ENCODE results near the gene NTRK3. TPM values are rescaled to one million over a fixed set of nuclear protein-coding genes. Genes with fewer than 3 reads are reported as not detected.

NTRK3 gene
- total RNA-seq, 4 donors from 2014 or later = 5.3 to 11.7 (median 6.3) TPM

DNA sequence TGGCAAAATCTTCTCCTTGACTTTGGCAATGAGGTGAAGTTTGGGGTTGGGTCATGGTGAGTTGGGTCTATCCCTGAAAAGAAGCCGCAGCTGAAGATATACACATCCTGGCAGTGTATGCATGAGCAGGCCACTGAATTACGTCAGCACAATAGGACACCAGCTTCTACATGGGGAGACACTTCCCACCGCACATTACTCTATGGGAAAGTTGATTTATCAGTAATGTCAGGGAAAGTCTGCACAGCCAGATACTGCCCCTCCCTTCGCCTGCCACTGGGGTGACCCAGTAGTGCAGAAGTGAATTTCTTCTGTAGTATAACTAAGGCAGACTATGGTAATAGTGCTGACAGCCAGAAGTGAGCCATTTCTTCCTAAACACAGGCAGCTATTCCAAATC is 245.0 kb downstream of the NTRK3 start:
- no peak overlapping the region for H3K4me3 ChIP-seq
- TF ChIP-seq POLR2AphosphoS5 (IDR thresholded peaks at IDR 0.05) = no peak
- no peak for TF ChIP-seq EP300 (IDR thresholded peaks at IDR 0.05)
- TF ChIP-seq, protein P1, sequence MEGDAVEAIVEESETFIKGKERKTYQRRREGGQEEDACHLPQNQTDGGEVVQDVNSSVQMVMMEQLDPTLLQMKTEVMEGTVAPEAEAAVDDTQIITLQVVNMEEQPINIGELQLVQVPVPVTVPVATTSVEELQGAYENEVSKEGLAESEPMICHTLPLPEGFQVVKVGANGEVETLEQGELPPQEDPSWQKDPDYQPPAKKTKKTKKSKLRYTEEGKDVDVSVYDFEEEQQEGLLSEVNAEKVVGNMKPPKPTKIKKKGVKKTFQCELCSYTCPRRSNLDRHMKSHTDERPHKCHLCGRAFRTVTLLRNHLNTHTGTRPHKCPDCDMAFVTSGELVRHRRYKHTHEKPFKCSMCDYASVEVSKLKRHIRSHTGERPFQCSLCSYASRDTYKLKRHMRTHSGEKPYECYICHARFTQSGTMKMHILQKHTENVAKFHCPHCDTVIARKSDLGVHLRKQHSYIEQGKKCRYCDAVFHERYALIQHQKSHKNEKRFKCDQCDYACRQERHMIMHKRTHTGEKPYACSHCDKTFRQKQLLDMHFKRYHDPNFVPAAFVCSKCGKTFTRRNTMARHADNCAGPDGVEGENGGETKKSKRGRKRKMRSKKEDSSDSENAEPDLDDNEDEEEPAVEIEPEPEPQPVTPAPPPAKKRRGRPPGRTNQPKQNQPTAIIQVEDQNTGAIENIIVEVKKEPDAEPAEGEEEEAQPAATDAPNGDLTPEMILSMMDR (IDR thresholded peaks at IDR 0.05) = no peak
- TF ChIP-seq POLR2A (IDR thresholded peaks at IDR 0.05) = no peak
- DNase-seq (ENCODE audit: low spot score in 2 of 2) = no peak
- 97% methylated on average over 4 of the region's 4 CpGs for WGBS
- peaks cover 6% of the 10 kb centered on the region for H3K4me1 ChIP-seq
- H3K27ac ChIP-seq = no peak overlapping the region
- H3K36me3 ChIP-seq = no peaks in the 10 kb centered on the region
- no peaks in the 10 kb centered on the region for H3K9me3 ChIP-seq
- H3K27me3 ChIP-seq = no peaks in the 10 kb centered on the region

DNA sequence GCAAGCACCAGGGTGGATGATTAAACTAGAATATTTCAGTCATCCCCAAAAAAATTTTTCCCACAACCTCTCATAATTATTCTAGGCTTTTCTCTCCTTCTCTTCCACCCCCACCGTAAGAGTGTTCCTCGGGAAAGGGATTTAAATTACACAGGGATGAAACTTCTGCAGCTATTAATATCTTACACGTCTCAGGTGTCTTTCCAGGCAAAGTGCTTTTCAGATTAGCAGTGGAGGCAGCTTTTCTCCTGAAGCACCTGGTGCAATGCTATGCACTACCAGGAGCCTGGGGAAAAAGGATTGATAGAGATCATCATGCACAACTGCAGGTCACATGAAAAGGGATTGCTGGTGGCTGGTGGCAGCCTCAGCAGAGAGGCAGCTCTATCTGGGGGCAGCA is 250.4 kb downstream of the NTRK3 start:
- H3K36me3 ChIP-seq = no peaks in the 10 kb centered on the region
- no peak for DNase-seq (ENCODE audit: low spot score in 2 of 2)
- H3K27me3 ChIP-seq = no peaks in the 10 kb centered on the region
- no peak overlapping the region for H3K4me3 ChIP-seq
- WGBS = 70% methylated on average over 3 of the region's 3 CpGs
- TF ChIP-seq POLR2A (IDR thresholded peaks at IDR 0.05) = no peak
- TF ChIP-seq, protein P1 (IDR thresholded peaks at IDR 0.05) = no peak
- no peak for TF ChIP-seq EP300 (IDR thresholded peaks at IDR 0.05)
- no peak for TF ChIP-seq POLR2AphosphoS5 (IDR thresholded peaks at IDR 0.05)
- H3K9me3 ChIP-seq = no peaks in the 10 kb centered on the region
- peaks cover 3% of the 10 kb centered on the region for H3K4me1 ChIP-seq
- H3K27ac ChIP-seq = no peak overlapping the region

DNA sequence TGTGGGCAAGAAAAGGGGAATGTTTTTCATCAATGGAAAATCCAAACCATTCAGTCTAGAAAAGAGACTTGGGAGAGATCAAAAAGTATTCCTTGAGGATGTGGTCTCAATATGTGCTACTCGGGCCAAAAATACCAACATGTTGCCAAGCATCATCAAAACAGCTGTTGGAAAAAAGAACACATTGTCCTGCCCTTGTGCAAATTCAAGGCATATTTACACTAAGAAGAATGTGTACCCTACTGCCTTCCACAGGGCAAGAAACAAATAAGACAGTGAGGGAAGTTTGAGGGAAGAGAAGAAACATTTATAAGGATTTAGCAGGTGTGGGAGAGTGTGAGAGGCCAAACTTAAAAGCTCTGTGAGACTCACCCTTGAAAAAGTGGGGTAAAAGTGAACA is 252.1 kb downstream of the NTRK3 start:
- no peaks in the 10 kb centered on the region for H3K9me3 ChIP-seq
- peak overlapping the region; percentile 44 for H3K27ac ChIP-seq
- 37% methylated on average over 1 of the region's 1 CpG for WGBS
- TF ChIP-seq POLR2AphosphoS5 (IDR thresholded peaks at IDR 0.05) (no peak), EP300 (IDR thresholded peaks at IDR 0.05) (no peak), POLR2A (IDR thresholded peaks at IDR 0.05) (no peak)
- TF ChIP-seq, protein P1 (IDR thresholded peaks at IDR 0.05) = no peak
- DNase-seq (ENCODE audit: low spot score in 2 of 2) = no peak
- no peaks in the 10 kb centered on the region for H3K27me3 ChIP-seq
- H3K36me3 ChIP-seq = no peaks in the 10 kb centered on the region
- no peak overlapping the region for H3K4me3 ChIP-seq
- H3K4me1 ChIP-seq = peaks cover 3% of the 10 kb centered on the region

DNA sequence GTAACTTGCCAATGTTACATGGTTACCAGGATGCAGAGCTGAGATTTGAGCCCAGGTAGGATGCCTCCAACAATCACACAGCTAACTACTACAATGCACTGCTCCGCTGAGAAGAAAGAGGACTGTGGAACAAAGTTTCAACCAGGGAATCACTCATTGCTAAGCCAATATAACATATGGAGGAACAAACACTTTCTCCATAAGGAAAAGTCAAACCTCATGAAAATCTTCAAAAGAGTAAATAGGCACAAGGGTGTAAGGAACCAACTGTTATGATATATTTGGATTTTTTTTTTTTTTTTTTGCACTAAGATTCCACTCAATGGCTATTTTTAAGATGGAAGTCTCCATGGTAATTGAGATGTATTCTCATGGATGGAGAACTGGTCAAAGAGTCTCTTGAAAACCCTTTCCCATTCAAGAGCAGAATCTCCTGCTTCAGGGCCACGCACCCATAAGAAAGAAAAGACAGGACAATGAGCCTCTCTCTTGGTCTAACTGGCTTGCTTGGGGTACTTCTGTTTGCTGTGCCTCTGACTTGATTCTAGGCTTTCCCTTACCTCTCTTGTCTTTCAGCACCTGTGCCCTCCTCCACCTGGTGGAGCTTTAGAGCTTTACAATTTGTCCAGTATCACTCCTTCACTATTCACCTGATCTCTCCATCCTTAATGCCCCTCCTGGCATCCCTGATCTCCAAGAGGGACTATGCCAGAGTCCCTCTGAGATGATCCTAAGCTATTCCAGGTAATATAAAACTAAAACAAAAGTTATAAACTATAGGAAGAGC is 252.8 kb downstream of the NTRK3 start:
- Histone ChIP-seq H3K4me1 (peaks cover 3% of the 10 kb centered on the region), H3K27ac (peak overlapping the region; percentile 44), H3K27me3 (no peaks in the 10 kb centered on the region), H3K9me3 (no peaks in the 10 kb centered on the region), H3K36me3 (no peaks in the 10 kb centered on the region), H3K4me3 (no peak overlapping the region)
- 92% methylated on average over 2 of the region's 2 CpGs for WGBS
- TF ChIP-seq POLR2A (IDR thresholded peaks at IDR 0.05) (no peak), POLR2AphosphoS5 (IDR thresholded peaks at IDR 0.05) (no peak), EP300 (IDR thresholded peaks at IDR 0.05) (no peak)
- TF ChIP-seq, protein P1 (IDR thresholded peaks at IDR 0.05) = no peak
- DNase-seq (ENCODE audit: low spot score in 2 of 2) = no peak

DNA sequence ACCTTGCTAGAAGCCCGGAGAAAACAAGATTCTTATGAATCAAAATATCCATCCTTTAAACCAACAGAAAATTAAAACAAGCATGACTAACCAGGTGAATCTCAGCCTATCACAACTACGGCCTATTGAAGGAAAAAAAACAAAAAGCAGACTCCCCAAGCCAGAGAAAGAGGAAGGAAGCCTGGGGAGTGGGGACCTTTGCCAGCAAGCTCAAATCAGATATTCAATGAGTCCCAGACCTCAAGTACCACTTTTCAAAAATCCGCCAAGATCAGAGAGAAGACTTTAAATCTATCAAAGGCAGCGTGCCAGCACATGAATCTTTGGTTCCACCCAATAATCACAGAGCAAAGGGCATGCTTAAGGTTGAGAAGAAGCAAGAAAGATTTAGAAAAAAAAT is 253.8 kb downstream of the NTRK3 start:
- 37% methylated on average over 4 of the region's 4 CpGs for WGBS
- H3K27me3 ChIP-seq = no peaks in the 10 kb centered on the region
- H3K27ac ChIP-seq = no peak overlapping the region
- H3K4me1 ChIP-seq = peaks cover 3% of the 10 kb centered on the region
- H3K9me3 ChIP-seq = no peaks in the 10 kb centered on the region
- TF ChIP-seq POLR2AphosphoS5 (IDR thresholded peaks at IDR 0.05) = no peak
- no peak for TF ChIP-seq EP300 (IDR thresholded peaks at IDR 0.05)
- no peak for TF ChIP-seq POLR2A (IDR thresholded peaks at IDR 0.05)
- TF ChIP-seq, protein P1 (IDR thresholded peaks at IDR 0.05) = no peak
- DNase-seq (ENCODE audit: low spot score in 2 of 2) = no peak
- H3K4me3 ChIP-seq = no peak overlapping the region
- no peaks in the 10 kb centered on the region for H3K36me3 ChIP-seq

Measured in suprapubic skin (tissue), 4 donors.